Neural progenitor cell (in vitro differentiated cells): ENCODE results near the gene CDC42EP1.

ENCODE experiments used
- CTCF ChIP-seq: fragments of 200-600 bp; sonication (generic); IDR thresholded peaks from 2 replicates; pipeline ENCODE4 v1.5.1; 2017; ENCODE audit warnings: antibody characterized with exemption, mild to moderate bottlenecking
- EZH2 ChIP-seq: fragments of 200-600 bp; sonication (generic); IDR thresholded peaks from 2 replicates; pipeline ENCODE4 v1.6.1; 2017; ENCODE audit warnings: antibody characterized with exemption, mild to moderate bottlenecking, moderate library complexity
- EZH2phosphoT487 ChIP-seq: fragments of 200-600 bp; sonication (generic); IDR thresholded peaks from 2 replicates; pipeline ENCODE4 v1.6.1; 2017; ENCODE audit warnings: antibody characterized with exemption

DNA sequence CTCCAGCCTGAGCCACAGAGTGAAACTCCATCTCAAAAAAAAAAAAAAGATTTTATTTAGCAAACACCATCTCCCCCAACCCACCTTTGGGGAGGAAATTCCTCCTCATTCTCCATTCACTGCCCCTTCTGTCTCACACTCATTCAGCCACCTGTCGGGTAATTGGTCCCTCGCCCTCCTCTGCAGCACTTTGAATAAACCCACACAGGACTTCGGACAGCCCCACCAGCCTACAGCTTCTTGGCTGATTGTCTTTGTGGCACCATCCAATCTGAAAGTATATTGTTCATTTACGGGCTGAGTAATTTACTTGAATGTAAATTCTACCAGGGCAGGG is 40.9 kb downstream of the CDC42EP1 start:
- TF ChIP-seq EZH2phosphoT487 (no peak), CTCF (no peak), EZH2 (no peak)
